ENCODE measurements around the gene VAV2.

The VAV2 gene

GRCh38 chr9:133773889-133774655 lies 218.1 kb downstream of the VAV2 start:
- TF ChIP-seq, protein P1, sequence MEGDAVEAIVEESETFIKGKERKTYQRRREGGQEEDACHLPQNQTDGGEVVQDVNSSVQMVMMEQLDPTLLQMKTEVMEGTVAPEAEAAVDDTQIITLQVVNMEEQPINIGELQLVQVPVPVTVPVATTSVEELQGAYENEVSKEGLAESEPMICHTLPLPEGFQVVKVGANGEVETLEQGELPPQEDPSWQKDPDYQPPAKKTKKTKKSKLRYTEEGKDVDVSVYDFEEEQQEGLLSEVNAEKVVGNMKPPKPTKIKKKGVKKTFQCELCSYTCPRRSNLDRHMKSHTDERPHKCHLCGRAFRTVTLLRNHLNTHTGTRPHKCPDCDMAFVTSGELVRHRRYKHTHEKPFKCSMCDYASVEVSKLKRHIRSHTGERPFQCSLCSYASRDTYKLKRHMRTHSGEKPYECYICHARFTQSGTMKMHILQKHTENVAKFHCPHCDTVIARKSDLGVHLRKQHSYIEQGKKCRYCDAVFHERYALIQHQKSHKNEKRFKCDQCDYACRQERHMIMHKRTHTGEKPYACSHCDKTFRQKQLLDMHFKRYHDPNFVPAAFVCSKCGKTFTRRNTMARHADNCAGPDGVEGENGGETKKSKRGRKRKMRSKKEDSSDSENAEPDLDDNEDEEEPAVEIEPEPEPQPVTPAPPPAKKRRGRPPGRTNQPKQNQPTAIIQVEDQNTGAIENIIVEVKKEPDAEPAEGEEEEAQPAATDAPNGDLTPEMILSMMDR (IDR thresholded peaks at IDR 0.05; ENCODE audit: insufficient read depth, missing control alignments), result no peak
- FAIRE-seq (no peak), DNase-seq (ENCODE audit: insufficient read length, low spot score) (no peak)

DNA sequence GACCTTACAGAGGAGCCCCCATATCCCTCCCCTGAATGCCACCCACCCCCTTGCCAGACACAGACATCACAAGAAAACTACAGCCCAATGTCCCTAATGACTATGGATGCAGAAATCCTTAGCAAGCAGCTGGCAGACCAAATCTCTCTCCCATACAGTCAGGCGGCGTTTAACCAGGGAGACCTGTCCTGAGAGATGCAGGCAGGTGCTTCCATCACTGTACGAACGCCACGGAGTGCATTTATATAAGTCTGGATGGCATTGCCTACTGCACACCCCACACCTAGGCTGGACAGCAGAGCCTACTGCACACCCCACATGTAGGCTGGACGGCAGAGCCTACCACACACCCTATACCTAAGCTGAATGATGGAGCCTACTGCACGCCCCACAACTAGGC lies 219.5 kb downstream of the VAV2 start:
- FAIRE-seq, result no peak
- DNase-seq (ENCODE audit: insufficient read length, low spot score), result no peak
- TF ChIP-seq, protein P1 (IDR thresholded peaks at IDR 0.05; ENCODE audit: insufficient read depth, missing control alignments), result no peak

DNA sequence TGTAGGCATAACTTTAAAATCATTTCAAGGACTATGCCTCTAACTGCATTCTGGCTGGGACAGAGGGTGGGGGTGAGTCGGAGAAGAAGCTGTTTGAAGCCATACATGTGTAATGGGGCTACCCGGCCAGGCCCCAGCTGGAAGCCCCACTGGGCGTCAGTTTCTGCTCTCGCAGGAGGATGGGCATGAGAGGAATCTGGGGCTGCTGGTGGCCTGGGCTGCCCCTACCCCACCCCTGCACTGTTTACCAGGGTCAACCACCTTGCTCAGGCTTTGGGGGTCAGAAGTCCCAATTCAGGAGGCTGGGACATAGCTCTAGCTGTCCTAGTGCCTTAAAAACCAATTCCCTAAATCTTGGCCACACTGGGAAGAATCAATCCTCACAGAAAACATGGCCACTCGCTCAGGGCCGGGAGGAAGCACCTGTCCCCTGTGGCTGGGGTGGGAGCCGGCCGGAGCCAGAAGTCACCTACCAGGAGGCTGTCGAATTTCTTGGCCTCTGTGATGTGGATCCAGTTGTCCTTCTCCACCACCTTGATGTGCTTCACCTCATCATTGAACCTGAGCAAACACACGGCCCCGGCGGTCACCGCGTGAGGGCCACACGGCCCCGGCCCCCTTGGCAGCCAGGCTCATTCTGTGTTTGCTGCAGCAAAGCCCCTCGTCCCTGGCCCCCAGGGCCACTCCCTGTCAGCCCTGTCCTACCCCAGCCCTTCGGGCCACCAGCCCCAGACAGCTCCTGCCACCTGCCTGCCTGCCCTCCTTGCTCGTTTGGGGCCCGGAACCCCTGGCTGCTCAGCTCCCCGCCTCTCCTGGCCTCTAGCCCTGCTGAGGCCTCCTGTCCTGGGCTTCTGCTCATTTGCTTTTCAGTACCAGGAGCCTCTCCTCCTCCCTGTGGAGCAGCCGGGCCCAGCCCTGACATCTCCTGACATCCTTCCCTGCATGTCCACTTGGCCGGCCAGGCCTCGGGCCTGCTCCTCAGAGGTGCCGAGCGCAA lies 220.3 kb downstream of the VAV2 start:
- no peak for DNase-seq (ENCODE audit: insufficient read length, low spot score)

DNA sequence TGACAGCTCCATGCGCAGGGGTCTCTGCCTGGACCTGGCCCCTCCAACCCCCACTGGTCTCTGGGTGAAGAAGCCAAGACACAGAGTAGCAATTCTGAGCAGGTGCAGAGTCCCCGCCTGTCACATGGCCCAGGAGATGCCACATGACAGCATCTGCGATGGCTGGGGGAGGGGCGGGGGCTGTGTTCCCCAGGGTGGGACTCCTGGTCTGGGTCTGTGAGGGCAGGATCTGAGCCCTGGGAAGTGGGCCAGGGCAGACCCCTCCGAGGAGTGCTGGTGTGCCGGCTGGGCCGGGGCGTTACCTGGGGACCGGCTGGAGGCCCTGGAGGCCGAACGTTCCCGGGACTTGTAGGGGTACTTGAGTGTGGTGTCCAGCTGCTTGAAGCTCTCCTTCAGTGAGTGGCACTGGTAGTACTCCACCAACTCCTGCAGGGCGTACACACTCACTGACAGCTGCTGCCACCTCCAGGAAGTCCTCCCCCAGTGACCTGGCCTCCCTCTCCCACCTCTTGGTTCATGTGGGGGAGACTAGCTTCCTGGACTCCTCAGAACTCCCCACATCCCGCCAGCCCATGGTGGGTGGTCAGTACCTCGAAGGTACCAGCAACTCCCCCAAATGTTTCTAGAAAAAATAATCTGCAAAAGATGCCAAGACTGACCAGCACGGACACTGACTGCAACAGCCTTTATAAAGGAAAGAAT lies 221.9 kb downstream of the VAV2 start:
- TF ChIP-seq, protein P1 (IDR thresholded peaks at IDR 0.05; ENCODE audit: insufficient read depth, missing control alignments), result no peak
- DNase-seq (ENCODE audit: insufficient read length, low spot score) (no peak), FAIRE-seq (no peak)

More for the DNA sequence above, 220.3 kb downstream of the VAV2 start:
- no peak for FAIRE-seq
- TF ChIP-seq, protein P1 (IDR thresholded peaks at IDR 0.05; ENCODE audit: insufficient read depth, missing control alignments), result no peak

GRCh38 chr9:133769511-133770075 lies 222.5 kb downstream of the VAV2 start:
- TF ChIP-seq, protein P1 (IDR thresholded peaks at IDR 0.05; ENCODE audit: insufficient read depth, missing control alignments), result no peak
- DNase-seq (ENCODE audit: insufficient read length, low spot score) (no peak), FAIRE-seq (no peak)

DNA sequence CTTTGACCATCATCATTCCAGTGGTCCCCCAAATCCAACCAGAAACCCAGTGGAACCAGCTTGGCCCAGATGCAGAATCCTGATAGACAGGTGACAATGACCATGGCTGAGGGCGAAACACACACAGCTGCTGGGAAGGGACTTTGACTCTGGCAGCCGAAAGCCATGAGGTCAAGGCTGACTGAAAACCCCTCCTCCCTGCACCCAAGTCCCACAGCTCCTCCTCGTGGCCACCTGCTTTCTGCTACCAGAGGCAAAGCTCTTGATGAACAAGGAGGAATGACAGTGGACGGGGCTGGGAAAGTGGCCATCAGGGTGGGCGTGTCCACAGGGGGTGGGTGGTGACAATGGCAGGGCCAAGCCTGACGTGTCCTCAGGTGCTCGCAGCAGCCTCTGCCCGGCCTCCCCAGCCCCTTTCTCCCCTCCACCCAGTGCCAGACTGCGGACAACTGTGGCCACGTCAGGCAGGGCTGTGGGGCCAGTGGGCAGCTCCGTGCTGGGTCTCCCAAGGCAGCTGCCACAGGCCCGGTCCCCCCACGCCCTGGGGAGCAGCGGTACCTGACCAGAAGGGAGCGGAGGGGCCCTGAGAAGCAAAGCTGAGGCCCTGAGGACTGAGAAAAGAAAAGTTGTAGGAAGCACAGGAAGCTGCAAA lies 223.1 kb downstream of the VAV2 start:
- DNase-seq (ENCODE audit: insufficient read length, low spot score) (no peak), FAIRE-seq (no peak)
- TF ChIP-seq, protein P1 (IDR thresholded peaks at IDR 0.05; ENCODE audit: insufficient read depth, missing control alignments), result no peak

Data from D721Med (cell line).